Fibroblast of mammary gland (primary cell): ENCODE data around the gene KCNQ1.

Source experiments
- DNase-seq: peaks from one replicate; pipeline ENCODE4 v3.0.0-alpha.2; 2010; ENCODE audit warnings: low read depth
- H3K4me3 ChIP-seq: 2 replicates; pipeline ENCODE4 v1.5.1; 2011; ENCODE audit warnings: low read depth, mild to moderate bottlenecking, low read length, moderate library complexity; ENCODE audit not compliant: control insufficient read depth
- TF ChIP-seq, protein P1 (sequence below): conservative IDR thresholded peaks from 2 replicates; pipeline ENCODE4 v1.5.1; 2011; ENCODE audit warnings: low read depth, low read length, inconsistent platforms; ENCODE audit not compliant: control insufficient read depth, insufficient read depth

Gene KCNQ1

GRCh38 chr11:2694995-2695939 lies 250.5 kb downstream of the KCNQ1 start:
- H3K4me3 ChIP-seq, result no peak overlapping the region
- TF ChIP-seq, protein P1, sequence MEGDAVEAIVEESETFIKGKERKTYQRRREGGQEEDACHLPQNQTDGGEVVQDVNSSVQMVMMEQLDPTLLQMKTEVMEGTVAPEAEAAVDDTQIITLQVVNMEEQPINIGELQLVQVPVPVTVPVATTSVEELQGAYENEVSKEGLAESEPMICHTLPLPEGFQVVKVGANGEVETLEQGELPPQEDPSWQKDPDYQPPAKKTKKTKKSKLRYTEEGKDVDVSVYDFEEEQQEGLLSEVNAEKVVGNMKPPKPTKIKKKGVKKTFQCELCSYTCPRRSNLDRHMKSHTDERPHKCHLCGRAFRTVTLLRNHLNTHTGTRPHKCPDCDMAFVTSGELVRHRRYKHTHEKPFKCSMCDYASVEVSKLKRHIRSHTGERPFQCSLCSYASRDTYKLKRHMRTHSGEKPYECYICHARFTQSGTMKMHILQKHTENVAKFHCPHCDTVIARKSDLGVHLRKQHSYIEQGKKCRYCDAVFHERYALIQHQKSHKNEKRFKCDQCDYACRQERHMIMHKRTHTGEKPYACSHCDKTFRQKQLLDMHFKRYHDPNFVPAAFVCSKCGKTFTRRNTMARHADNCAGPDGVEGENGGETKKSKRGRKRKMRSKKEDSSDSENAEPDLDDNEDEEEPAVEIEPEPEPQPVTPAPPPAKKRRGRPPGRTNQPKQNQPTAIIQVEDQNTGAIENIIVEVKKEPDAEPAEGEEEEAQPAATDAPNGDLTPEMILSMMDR, result no peak
- DNase-seq, result no peak

GRCh38 chr11:2696455-2696854 lies 251.6 kb downstream of the KCNQ1 start:
- H3K4me3 ChIP-seq, result no peak overlapping the region
- no peak for DNase-seq
- TF ChIP-seq, protein P1, result no peak

DNA sequence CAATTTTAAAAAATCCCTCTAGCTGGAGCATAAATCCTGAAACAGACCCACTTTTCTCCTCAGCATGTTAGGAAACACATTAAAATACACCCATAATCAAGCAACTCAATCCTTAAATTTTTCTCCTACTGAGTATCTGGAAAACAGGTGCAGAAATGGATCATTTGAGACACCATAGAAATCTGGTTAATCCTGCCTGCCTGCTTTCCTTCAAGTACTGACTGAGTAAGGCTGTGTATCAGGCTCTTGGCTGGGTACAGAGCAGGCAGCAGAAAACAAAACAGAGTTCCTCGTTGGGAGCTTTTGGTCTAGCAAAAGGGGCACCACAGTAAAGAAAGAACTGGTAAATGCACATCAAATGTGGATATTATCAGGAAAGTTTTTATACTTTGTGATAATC lies 253.1 kb downstream of the KCNQ1 start:
- DNase-seq, result no peak
- TF ChIP-seq, protein P1, result no peak
- peak overlapping the region; percentile 76 for H3K4me3 ChIP-seq

DNA sequence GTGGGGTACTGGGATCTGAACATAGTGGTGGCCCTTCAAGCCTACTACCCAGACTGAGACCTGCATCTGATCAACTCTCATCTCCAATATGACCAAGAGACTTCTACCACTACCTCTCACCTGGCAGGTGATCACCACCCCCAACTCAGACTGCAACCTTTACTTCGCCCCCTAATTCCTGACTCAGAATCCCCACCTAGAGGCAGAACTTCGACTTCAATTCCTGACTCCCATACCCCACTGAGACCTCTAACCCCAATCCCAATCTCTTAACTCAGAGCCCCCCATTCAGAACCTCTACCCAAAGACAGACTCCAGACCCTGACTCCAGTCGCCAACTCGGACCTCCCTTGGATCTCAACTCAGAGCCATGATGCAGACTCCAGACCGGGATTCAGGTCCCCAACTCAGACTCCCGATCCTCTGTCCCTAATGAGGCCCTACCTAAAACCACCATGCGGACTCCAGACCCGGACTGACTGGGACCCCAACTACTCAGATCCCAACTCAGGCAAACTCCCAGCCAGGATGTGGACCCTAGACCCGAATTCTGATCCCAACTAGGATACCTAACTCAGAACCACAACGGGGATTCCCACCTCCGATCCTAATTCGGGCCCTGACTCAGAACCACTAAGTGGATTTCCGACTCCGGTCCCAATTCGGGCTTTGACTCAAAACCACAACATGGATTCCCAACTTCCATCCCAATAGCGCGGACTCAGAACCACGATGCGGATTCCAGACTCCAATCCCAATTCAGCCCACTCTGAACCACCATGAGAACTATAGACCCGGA lies 253.8 kb downstream of the KCNQ1 start:
- TF ChIP-seq, protein P1, result no peak
- peak overlapping the region; percentile 76 for H3K4me3 ChIP-seq
- DNase-seq, result peak; percentile 14

DNA sequence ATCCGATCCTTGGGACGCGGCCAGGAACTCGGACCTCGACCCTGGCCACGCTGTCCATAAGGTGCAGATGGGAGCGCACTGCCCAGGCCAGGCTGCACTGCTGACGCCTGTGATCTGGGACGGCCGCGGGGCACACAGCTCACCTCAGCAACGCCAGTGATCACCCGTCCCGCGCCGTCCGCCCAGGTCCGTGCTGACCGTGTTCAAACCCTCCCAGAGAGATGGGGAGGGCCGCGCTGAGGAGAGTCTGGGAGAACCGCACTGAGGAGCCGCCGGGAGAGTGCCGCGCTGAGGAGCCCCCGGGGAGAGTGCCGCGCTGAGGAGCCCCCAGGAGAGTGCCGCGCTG lies 254.3 kb downstream of the KCNQ1 start:
- peak overlapping the region; percentile 76 for H3K4me3 ChIP-seq
- TF ChIP-seq, protein P1, result no peak
- DNase-seq, result no peak

- DNase-seq, result peak; percentile 89
- TF ChIP-seq, protein P1, result no peak
- H3K4me3 ChIP-seq, result peak within 1 kb of the TSS; percentile 76
Measured at GRCh38 chr11:2699531-2700414, 255.0 kb downstream of the KCNQ1 start, which contains the start of gene KCNQ1OT1. TSS of gene KCNQ1OT1 (minus strand) at chr11:2699994.
